ENCODE data around the gene NOTCH1. TPM values are rescaled to one million over a fixed set of nuclear protein-coding genes. Genes with fewer than 3 reads are reported as not detected.

Gene NOTCH1
- total RNA-seq, 1 donor from 2014 or later = 39.7 TPM

GRCh38 chr9:136525207-136525606 is 20.6 kb downstream of the NOTCH1 start:
- no peak overlapping the region for H3K4me3 ChIP-seq (ENCODE audit: low read depth, low read length)
- no peak for TF ChIP-seq CTCF (conservative IDR thresholded peaks at IDR 0.05; ENCODE audit: low read depth, low read length)
- DNase-seq (ENCODE audit: low read depth) = no peak

GRCh38 chr9:136522314-136523237 is 23.3 kb downstream of the NOTCH1 start:
- H3K4me3 ChIP-seq (ENCODE audit: low read depth, low read length) = no peak overlapping the region
- no peak for DNase-seq (ENCODE audit: low read depth)
- no peak for TF ChIP-seq CTCF (conservative IDR thresholded peaks at IDR 0.05; ENCODE audit: low read depth, low read length)

GRCh38 chr9:136521537-136521936 is 24.3 kb downstream of the NOTCH1 start:
- no peak for TF ChIP-seq CTCF (conservative IDR thresholded peaks at IDR 0.05; ENCODE audit: low read depth, low read length)
- H3K4me3 ChIP-seq (ENCODE audit: low read depth, low read length) = no peak overlapping the region
- no peak for DNase-seq (ENCODE audit: low read depth)

GRCh38 chr9:136520053-136520540 is 25.8 kb downstream of the NOTCH1 start:
- no peak for TF ChIP-seq CTCF (conservative IDR thresholded peaks at IDR 0.05; ENCODE audit: low read depth, low read length)
- H3K4me3 ChIP-seq (ENCODE audit: low read depth, low read length) = peak overlapping the region; percentile 12
- peak; percentile 23 for DNase-seq (ENCODE audit: low read depth)

- DNase-seq (ENCODE audit: low read depth) = no peak
- no peak for TF ChIP-seq CTCF (conservative IDR thresholded peaks at IDR 0.05; ENCODE audit: low read depth, low read length)
- peak overlapping the region; percentile 12 for H3K4me3 ChIP-seq (ENCODE audit: low read depth, low read length)
Measured at GRCh38 chr9:136519263-136520052, 26.4 kb downstream of the NOTCH1 start.

- H3K4me3 ChIP-seq (ENCODE audit: low read depth, low read length) = no peak overlapping the region
- TF ChIP-seq CTCF (conservative IDR thresholded peaks at IDR 0.05; ENCODE audit: low read depth, low read length) = no peak
- DNase-seq (ENCODE audit: low read depth) = no peak
Measured at GRCh38 chr9:136518623-136519022, 27.2 kb downstream of the NOTCH1 start.
